Ishikawa (cell line): ENCODE data around the gene EXOC4.

Experiments
- CREB1 ChIP-seq: IDR thresholded peaks from 2 replicates; pipeline ENCODE4 v1.6.1; 2012; ENCODE audit warnings: low read depth
- EGR1 ChIP-seq: IDR thresholded peaks from 2 replicates; pipeline ENCODE4 v1.6.1; 2012
- EP300 ChIP-seq: IDR thresholded peaks from 2 replicates; pipeline ENCODE4 v1.6.1; 2012; ENCODE audit warnings: borderline replicate concordance
- RAD21 ChIP-seq: IDR thresholded peaks from 2 replicates; pipeline ENCODE4 v1.6.1; 2012; ENCODE audit warnings: low read depth

GRCh38 chr7:133300088-133300487, 47.2 kb downstream of the EXOC4 start:
- TF ChIP-seq RAD21 (no peak), CREB1 (no peak), EGR1 (no peak), EP300 (no peak)
